Hair follicle dermal papilla cell (primary cell): Measurements from ENCODE around the gene RNF6. TPM values are rescaled to one million over a fixed set of nuclear protein-coding genes. Genes with fewer than 3 reads are reported as not detected.

ENCODE experiments used
- total RNA-seq: library from RNA; depleted of rRNA; stranded (reverse); fragments of >200 nt; gene quantifications from 2 replicates; pipeline ENCODE4 v1.2.3, GENCODE V29; 2012

The RNF6 gene
- total RNA-seq = 54.4 and 67.5 TPM in 2 replicates

DNA sequence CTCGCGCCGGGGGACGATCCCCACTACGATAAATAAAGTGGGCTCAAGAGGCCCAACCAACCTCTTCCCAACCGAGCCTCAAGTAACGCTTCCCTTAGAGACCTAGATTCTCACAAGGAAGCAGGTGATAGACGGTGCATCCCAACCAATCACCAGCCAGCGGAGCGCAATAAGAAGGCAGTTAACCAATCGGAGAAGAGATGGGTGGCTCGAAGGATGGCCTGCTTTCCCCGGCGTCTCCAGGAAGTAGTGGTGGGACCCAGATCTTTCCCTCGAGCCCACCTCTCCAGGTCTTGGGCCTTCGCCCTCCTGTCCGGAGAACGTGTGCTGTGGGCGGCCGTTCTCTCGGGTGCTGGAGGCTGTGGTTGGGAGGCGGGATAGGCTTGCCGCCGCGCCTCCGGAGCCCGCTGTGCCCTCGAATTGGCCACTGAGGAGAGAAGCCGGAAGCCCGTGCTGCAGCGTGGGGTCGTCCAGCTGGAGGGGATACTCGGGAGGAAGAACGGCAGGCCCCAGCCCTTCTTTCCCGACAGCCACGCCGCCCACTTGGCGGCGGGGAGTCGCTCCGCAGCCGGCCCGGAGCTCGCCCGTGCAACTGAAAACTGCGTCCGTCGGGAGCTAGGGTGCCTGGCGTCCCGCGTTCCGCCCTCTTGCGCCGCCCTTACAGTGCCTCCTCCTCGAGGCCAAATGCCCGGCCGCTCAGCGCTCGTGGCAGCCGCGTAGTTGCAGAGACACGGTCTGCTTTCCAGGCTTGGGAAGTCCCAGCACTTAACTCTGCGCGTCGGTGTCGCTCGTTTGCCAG, at the start of gene RNF6:
RNF6 (minus strand) TSS at position 594 of the 799 bp plus-strand sequence. CDS start 2,665 bp downstream, outside the sequence.

DNA sequence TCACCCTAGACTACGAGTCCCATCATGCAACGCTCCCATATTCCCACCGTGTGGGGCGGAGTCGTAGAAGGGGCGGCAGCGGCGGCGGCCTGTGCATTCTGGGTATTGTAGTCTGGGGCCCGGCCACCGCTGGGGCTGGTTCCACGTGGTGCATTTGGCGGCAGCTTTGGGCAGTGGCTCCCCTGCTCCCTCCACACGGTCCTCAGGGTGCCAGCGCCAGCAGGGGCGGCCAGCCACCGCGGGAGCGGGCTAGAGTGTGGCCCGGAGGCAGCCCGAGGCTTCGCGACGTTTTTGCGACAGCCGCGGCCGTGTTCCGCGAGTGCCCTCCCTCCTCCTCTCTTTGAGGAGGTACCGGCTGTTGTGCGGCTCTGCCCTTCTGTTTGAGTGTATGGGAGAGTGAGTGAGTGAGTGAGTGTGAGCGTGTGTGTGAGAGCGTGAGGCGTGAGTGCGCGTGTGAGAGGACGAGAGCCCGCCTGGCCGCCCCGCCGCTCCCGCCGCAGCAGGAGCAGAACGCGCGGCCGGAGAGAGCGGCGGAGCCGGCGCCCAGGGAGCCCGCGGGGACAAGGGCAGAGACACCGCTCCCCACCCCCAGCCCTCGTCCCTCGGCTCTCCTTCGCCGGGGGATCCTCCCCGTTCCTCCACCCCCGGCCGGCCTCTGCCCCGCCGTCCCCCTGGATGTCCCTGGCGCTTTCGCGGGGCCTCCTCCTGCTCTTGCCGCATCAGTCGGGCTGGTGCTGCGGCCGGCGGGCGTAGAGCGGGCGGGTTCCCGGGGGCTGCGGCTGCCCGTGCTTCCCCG, 31.9 kb upstream of the RNF6 start, which contains the start of gene CDK8:
CDK8 (plus strand) TSS at position 343 of the 796 bp plus-strand sequence. CDS start 513 bp downstream, outside the sequence.

Other genes with a start within 250 kb of the RNF6 start
- 0.12 TPM in 1 of 2 replicates, not detected in the other for gene SHISA2, start 170.3 kb downstream of the RNF6 start, total RNA-seq
- 14.5 and 16.7 TPM in 2 replicates for gene CDK8, start 31.8 kb upstream of the RNF6 start, total RNA-seq